ENCODE results near the gene DNM3.

DNA sequence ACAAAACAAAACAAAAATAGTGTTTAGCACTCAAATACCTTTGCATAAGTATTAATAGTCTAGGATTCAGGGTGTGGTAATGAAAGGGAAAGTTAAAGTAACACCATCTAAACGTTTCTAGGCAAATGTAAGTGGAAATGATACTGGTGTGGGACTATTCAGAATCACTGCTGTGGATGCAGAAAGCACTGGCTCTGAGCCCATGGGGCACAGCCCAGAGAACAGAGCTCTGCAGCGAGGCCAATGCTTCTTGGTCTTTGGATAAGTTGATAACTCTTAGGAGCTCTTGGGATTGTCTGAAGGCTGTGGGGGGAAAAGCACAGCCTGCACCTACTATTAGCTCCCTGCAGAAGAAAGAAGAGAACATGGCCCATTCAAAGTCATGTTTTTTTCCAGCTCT lies 21.4 kb upstream of the DNM3 start:
- no peak for TF ChIP-seq CTCF (IDR thresholded peaks at IDR 0.05)
- TF ChIP-seq POLR2A (IDR thresholded peaks at IDR 0.05), result no peak
